H9 (cell line): ENCODE results near the gene GZMH. TPM values are rescaled to one million over a fixed set of nuclear protein-coding genes. Genes with fewer than 3 reads are reported as not detected.

Source experiments
- DNase-seq: peaks from one replicate; pipeline ENCODE4 v3.0.0-alpha.2; 2017
- H2AFZ ChIP-seq: one replicate; pipeline ENCODE4 v1.6.1; 2013; ENCODE audit warnings: mild to moderate bottlenecking, low read length, control low read depth, moderate library complexity
- H2AK5ac ChIP-seq: 2 replicates; pipeline ENCODE4 v1.6.1; 2013; ENCODE audit warnings: low read length, control low read depth, mixed read lengths; ENCODE audit not compliant: insufficient read length
- H2BK120ac ChIP-seq: one replicate; pipeline ENCODE4 v1.6.1; 2013; ENCODE audit warnings: low read depth, mild to moderate bottlenecking, low read length, control low read depth, inconsistent platforms; ENCODE audit not compliant: poor library complexity, severe bottlenecking
- H2BK12ac ChIP-seq: 2 replicates; pipeline ENCODE4 v1.6.1; 2013; ENCODE audit warnings: low read length, control low read depth, mixed read lengths, low read depth; ENCODE audit not compliant: insufficient read length
- H2BK15ac ChIP-seq: 2 replicates; pipeline ENCODE4 v1.6.1; 2013; ENCODE audit warnings: low read depth, low read length, control low read depth
- H2BK20ac ChIP-seq: one replicate; pipeline ENCODE4 v1.6.1; 2013; ENCODE audit warnings: low read depth, mild to moderate bottlenecking, low read length, control low read depth, inconsistent platforms; ENCODE audit not compliant: poor library complexity, severe bottlenecking
- H2BK5ac ChIP-seq: 2 replicates; pipeline ENCODE4 v1.6.1; 2013; ENCODE audit warnings: low read length, control low read depth, mixed read lengths; ENCODE audit not compliant: insufficient read length
- H3K14ac ChIP-seq: 2 replicates; pipeline ENCODE4 v1.6.1; 2013; ENCODE audit warnings: low read length, control low read depth; ENCODE audit not compliant: insufficient read depth
- H3K18ac ChIP-seq: 2 replicates; pipeline ENCODE4 v1.6.1; 2013; ENCODE audit warnings: low read depth, mild to moderate bottlenecking, mixed read lengths, low read length, control low read depth; ENCODE audit not compliant: insufficient read length
- H3K23ac ChIP-seq: 2 replicates; pipeline ENCODE4 v1.6.1; 2013; ENCODE audit warnings: low read length, control low read depth, mixed read lengths, low read depth; ENCODE audit not compliant: insufficient read length
- H3K23me2 ChIP-seq: 2 replicates; pipeline ENCODE4 v1.6.1; 2013; ENCODE audit warnings: low read depth, mild to moderate bottlenecking, mixed read lengths, low read length, control low read depth; ENCODE audit not compliant: insufficient read length, poor library complexity, severe bottlenecking
- H3K27ac ChIP-seq: 2 replicates; pipeline ENCODE4 v1.5.1; 2013; ENCODE audit warnings: low read length, control low read depth, mixed read lengths, low read depth; ENCODE audit not compliant: insufficient read length
- H3K27me3 ChIP-seq: 2 replicates; pipeline ENCODE4 v1.6.1; 2013; ENCODE audit warnings: low read length, control low read depth, inconsistent platforms; ENCODE audit not compliant: insufficient read depth
- H3K4ac ChIP-seq: 2 replicates; pipeline ENCODE4 v1.6.1; 2013; ENCODE audit warnings: low read depth, mild to moderate bottlenecking, control low read depth, inconsistent platforms, low read length, moderate library complexity
- H3K4me1 ChIP-seq: 2 replicates; pipeline ENCODE4 v1.6.1; 2013; ENCODE audit warnings: low read length, control low read depth, inconsistent platforms; ENCODE audit not compliant: insufficient read depth
- H3K4me2 ChIP-seq: 2 replicates; pipeline ENCODE4 v1.6.1; 2013; ENCODE audit warnings: low read length, control low read depth, mixed read lengths; ENCODE audit not compliant: insufficient read length, insufficient read depth
- H3K56ac ChIP-seq: 2 replicates; pipeline ENCODE4 v1.6.1; 2013; ENCODE audit warnings: low read depth, mild to moderate bottlenecking, mixed read lengths, low read length, control low read depth; ENCODE audit not compliant: insufficient read length
- H3K79me1 ChIP-seq: 2 replicates; pipeline ENCODE4 v1.6.1; 2013; ENCODE audit warnings: low read depth, mild to moderate bottlenecking, moderate library complexity, low read length, control low read depth, inconsistent platforms; ENCODE audit not compliant: insufficient read depth, poor library complexity, severe bottlenecking
- H3K79me2 ChIP-seq: 2 replicates; pipeline ENCODE4 v1.6.1; 2013; ENCODE audit warnings: low read length, control low read depth, inconsistent platforms; ENCODE audit not compliant: insufficient read depth
- H3K9ac ChIP-seq: 2 replicates; pipeline ENCODE4 v1.6.1; 2013; ENCODE audit warnings: low read length, control low read depth, mixed read lengths; ENCODE audit not compliant: insufficient read length; ENCODE audit errors: extremely low read depth
- H3K9me3 ChIP-seq: one replicate; pipeline ENCODE4 v1.6.1; 2013; ENCODE audit warnings: low read depth, low read length, inconsistent platforms; ENCODE audit not compliant: control insufficient read depth
- H3T11ph ChIP-seq: one replicate; pipeline ENCODE4 v1.6.1; 2013; ENCODE audit warnings: mild to moderate bottlenecking, low read length, control low read depth, inconsistent platforms
- H4K20me1 ChIP-seq: one replicate; pipeline ENCODE4 v1.6.1; 2013; ENCODE audit not compliant: control insufficient read depth, insufficient read length, insufficient read depth
- H4K5ac ChIP-seq: 2 replicates; pipeline ENCODE4 v1.6.1; 2013; ENCODE audit warnings: low read depth, mild to moderate bottlenecking, mixed read lengths, low read length, control low read depth; ENCODE audit not compliant: insufficient read length
- H4K8ac ChIP-seq: replicated peaks from 2 replicates; pipeline ENCODE4 v1.6.1; 2013; ENCODE audit warnings: low read length, control low read depth, mixed read lengths, low read depth; ENCODE audit not compliant: insufficient read length
- H4K91ac ChIP-seq: 2 replicates; pipeline ENCODE4 v1.6.1; 2013; ENCODE audit warnings: low read depth, mild to moderate bottlenecking, moderate library complexity, mixed read lengths, low read length, control low read depth; ENCODE audit not compliant: insufficient read length
- H3K27ac Mint-ChIP-seq, 3 experiments: 2 replicates in 2 of 3; 3 replicates in 1 of 3; pipeline ENCODE4 v1.8.0; 2020 to 2021; ENCODE audit warnings: mixed read lengths in 3 of 3, mild to moderate bottlenecking in 1 of 3, moderate library complexity in 1 of 3
- H3K27me3 Mint-ChIP-seq: 2 replicates; pipeline ENCODE4 v1.8.0; 2021; ENCODE audit warnings: low read depth, mild to moderate bottlenecking, moderate library complexity, mixed read lengths
- H3K36me3 Mint-ChIP-seq, 3 experiments: 2 replicates in 2 of 3; 3 replicates in 1 of 3; pipeline ENCODE4 v1.8.0; 2020 to 2021; ENCODE audit warnings: low read depth in 3 of 3, mixed read lengths in 3 of 3; ENCODE audit not compliant: insufficient read depth in 1 of 3
- H3K4me1 Mint-ChIP-seq, 2 experiments: 2 replicates each; pipeline ENCODE4 v1.8.0; 2020; ENCODE audit warnings: mixed read lengths in 2 of 2
- H3K4me3 Mint-ChIP-seq, 2 experiments: 2 replicates in 1 of 2; 3 replicates in 1 of 2; pipeline ENCODE4 v1.8.0; 2020 to 2021; ENCODE audit warnings: mild to moderate bottlenecking in 2 of 2, mixed read lengths in 2 of 2, moderate library complexity in 1 of 2
- H3K9me3 Mint-ChIP-seq, 2 experiments: 2 replicates in 1 of 2; 3 replicates in 1 of 2; pipeline ENCODE4 v1.8.0; 2020; ENCODE audit warnings: mild to moderate bottlenecking in 2 of 2, mixed read lengths in 2 of 2, moderate library complexity in 1 of 2
- WGBS: extraction: QIAGEN DNeasy Blood & Tissue Kit; methylation state at CpG from one replicate; pipeline ENCODE4 v1.1.7; 2013; ENCODE audit warnings: missing lambda C conversion rate, low lambda C conversion rate, mixed read lengths; ENCODE audit not compliant: insufficient read length; ENCODE audit errors: extremely low coverage; 5-methylcytosine and 5-hydroxymethylcytosine counted together
- total RNA-seq: library from RNA; stranded (reverse); gene quantifications from 2 replicates; pipeline ENCODE4 v1.2.1, GENCODE V29; 2021
- TF ChIP-seq, protein P1 (sequence below): fragments of 200-600 bp; sonication (generic); conservative IDR thresholded peaks from 3 replicates; pipeline ENCODE4 v1.8.0; 2021; ENCODE audit warnings: antibody characterized with exemption, mild to moderate bottlenecking

The GZMH gene
- total RNA-seq, 1 experiment from 2014 or later, result not detected

DNA sequence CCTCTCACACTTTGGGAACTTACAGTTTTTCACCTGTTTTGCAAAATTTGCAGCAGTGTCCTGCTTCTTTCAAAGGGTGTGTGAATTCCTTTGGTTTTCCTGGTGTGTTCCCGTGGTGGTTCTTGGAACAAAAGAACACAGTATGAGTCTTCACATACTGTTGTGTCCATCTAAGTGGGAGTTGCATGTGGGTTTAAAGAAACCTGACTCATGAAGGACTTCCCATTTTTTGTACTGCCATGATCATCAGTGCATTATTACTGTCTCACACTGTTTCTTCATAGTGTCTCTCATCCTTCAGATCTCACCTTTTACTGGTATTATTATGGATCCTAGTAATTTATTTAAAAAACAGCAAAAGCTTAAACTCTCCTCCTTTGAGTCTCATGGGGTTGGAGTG lies 3.8 kb upstream of the GZMH start:
- peak overlapping the region in 1 of 3 experiments; percentile 86; a peak in 1 of 7 replicates for H3K27ac Mint-ChIP-seq
- peaks cover 2% of the 10 kb centered on the region for H3K27me3 Mint-ChIP-seq
- Histone ChIP-seq H3K27ac (no peak overlapping the region), H3K27me3 (no peaks in the 10 kb centered on the region), H3K4ac (no peak overlapping the region), H4K91ac (no peak overlapping the region), H3K9ac (no peak overlapping the region), H3K56ac (no peak overlapping the region), H2BK20ac (no peak overlapping the region), H3K79me2 (no peaks in the 10 kb centered on the region), H4K20me1 (no peaks in the 10 kb centered on the region), H2BK5ac (no peak overlapping the region), H3T11ph (no peak overlapping the region), H4K8ac (no peak overlapping the region), H3K79me1 (no peaks in the 10 kb centered on the region), H2BK120ac (no peak overlapping the region), H3K23ac (no peak overlapping the region), H3K14ac (no peak overlapping the region), H2BK12ac (no peak overlapping the region), H3K23me2 (no peaks in the 10 kb centered on the region), H3K4me1 (no peaks in the 10 kb centered on the region; the same call in 1 of the 2 replicates), H4K5ac (no peak overlapping the region), H2AK5ac (no peak overlapping the region), H3K18ac (no peak overlapping the region), H2AFZ (no peak overlapping the region), H2BK15ac (no peak overlapping the region), H3K9me3 (no peaks in the 10 kb centered on the region), H3K4me2 (no peak overlapping the region)
- WGBS, result no CpG with 5 or more reads among the region's 1 CpG
- DNase-seq, result no peak
- peaks cover 0 to 94% of the 10 kb centered on the region in 2 experiments; a peak in 3 of 5 replicates for H3K9me3 Mint-ChIP-seq
- H3K36me3 Mint-ChIP-seq, result peaks cover 0 to 49% (median 0%) of the 10 kb centered on the region in 3 experiments; a peak in 2 of 7 replicates
- TF ChIP-seq, protein P1, sequence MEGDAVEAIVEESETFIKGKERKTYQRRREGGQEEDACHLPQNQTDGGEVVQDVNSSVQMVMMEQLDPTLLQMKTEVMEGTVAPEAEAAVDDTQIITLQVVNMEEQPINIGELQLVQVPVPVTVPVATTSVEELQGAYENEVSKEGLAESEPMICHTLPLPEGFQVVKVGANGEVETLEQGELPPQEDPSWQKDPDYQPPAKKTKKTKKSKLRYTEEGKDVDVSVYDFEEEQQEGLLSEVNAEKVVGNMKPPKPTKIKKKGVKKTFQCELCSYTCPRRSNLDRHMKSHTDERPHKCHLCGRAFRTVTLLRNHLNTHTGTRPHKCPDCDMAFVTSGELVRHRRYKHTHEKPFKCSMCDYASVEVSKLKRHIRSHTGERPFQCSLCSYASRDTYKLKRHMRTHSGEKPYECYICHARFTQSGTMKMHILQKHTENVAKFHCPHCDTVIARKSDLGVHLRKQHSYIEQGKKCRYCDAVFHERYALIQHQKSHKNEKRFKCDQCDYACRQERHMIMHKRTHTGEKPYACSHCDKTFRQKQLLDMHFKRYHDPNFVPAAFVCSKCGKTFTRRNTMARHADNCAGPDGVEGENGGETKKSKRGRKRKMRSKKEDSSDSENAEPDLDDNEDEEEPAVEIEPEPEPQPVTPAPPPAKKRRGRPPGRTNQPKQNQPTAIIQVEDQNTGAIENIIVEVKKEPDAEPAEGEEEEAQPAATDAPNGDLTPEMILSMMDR, result no peak
- H3K4me1 Mint-ChIP-seq, result no peaks in the 10 kb centered on the region
- H3K4me3 Mint-ChIP-seq, result no peak overlapping the region
